Spleen (tissue), 7 donors: ENCODE data around the gene TNRC6A.

Source experiments
- CTCF ChIP-seq, 11 experiments: fragments of 200-600 bp in 7 of 11; fragments of 450-650 bp in 4 of 11; sonication (generic) in 4 of 11; IDR thresholded peaks in 8 of 11; conservative IDR thresholded peaks in 3 of 11; 1 replicate in 7 of 11; 2 replicates in 4 of 11; pipeline versions ENCODE4 v1.4.0 to v1.8.0; 2016 to 2021; ENCODE audit warnings: antibody characterized with exemption in 11 of 11, inconsistent platforms in 4 of 11, mild to moderate bottlenecking in 1 of 11
- POLR2A ChIP-seq, 3 donors: fragments of 450-650 bp; IDR thresholded peaks; one replicate each; pipeline ENCODE4 v1.5.1; 2017; ENCODE audit warnings: antibody characterized with exemption in 3 of 3, mild to moderate bottlenecking in 1 of 3
- donor health status: DM: no; HTN: no; CAD: no; lungs with moderate emphysema.
- donor health status: DM: no; HTN: no; CAD: no.
- donor health status: DM: no; HTN: no; CAD: no.

DNA sequence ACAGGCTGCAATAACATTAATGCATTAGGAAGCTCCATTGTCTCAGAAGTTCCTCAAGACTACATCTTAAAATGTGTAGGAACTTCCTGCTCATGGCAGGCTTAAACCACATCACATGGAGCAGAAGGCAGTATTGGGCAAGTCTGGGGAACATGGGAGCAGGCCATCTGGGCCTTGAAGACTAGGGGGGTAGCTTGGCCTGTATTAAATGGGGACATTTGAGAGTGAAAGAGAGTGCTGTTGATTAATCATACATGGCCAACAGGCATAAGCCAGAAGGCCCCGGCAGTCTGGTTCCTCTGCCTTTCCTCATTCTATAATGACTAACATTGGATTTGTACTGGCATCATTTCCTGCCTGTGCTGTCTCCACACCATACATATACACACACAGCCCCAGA, 91.1 kb downstream of the TNRC6A start:
- TF ChIP-seq CTCF (IDR thresholded peaks at IDR 0.05 in 8 of 11, conservative IDR thresholded peaks at IDR 0.05 in 3 of 11) (no peak), POLR2A (IDR thresholded peaks at IDR 0.05) (no peak)
